ENCODE data around the gene PACS1.

The PACS1 gene

GRCh38 chr11:66293777-66294625 lies 223.9 kb downstream of the PACS1 start:
- DNase-seq, result no peak

Measured in CD4-positive, alpha-beta T cell treated with Interleukin-4 for 1 hour (primary cell).